Gastroesophageal sphincter (tissue), 3 donors: Measurements from ENCODE around the gene LCE4A.

Source experiments
- EP300 ChIP-seq: sonication (generic); formaldehyde crosslinking; IDR thresholded peaks from one replicate; pipeline ENCODE4 v1.6.1; 2017; ENCODE audit warnings: antibody characterized with exemption, mild to moderate bottlenecking
- TF ChIP-seq, protein P1 (sequence below), 4 experiments: fragments of 200-600 bp in 2 of 4; fragments of 450-650 bp in 2 of 4; sonication (generic) in 1 of 4; IDR thresholded peaks; one replicate each; pipeline ENCODE4 v1.5.1; 2017 to 2019; ENCODE audit warnings: antibody characterized with exemption in 4 of 4, mild to moderate bottlenecking in 2 of 4, moderate library complexity in 2 of 4

DNA sequence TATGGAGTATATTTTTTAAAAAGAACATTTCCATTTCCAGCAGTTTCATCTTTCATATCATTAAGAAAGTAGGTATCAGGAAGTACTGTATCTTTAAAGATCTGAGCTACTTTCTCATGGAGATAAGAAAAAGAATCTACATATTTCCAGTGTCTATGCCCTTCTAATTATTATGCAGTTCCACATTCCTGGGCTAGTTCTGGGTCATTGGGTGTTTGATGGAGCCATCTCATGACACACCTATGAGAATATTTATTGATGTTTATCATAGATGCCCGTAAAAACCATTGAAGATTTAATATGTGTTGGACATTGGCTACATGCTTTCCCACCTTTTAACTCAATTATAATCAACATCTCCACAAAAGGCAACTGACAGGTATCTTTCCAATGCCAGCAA is 21.0 kb downstream of the LCE4A start:
- TF ChIP-seq, protein P1, sequence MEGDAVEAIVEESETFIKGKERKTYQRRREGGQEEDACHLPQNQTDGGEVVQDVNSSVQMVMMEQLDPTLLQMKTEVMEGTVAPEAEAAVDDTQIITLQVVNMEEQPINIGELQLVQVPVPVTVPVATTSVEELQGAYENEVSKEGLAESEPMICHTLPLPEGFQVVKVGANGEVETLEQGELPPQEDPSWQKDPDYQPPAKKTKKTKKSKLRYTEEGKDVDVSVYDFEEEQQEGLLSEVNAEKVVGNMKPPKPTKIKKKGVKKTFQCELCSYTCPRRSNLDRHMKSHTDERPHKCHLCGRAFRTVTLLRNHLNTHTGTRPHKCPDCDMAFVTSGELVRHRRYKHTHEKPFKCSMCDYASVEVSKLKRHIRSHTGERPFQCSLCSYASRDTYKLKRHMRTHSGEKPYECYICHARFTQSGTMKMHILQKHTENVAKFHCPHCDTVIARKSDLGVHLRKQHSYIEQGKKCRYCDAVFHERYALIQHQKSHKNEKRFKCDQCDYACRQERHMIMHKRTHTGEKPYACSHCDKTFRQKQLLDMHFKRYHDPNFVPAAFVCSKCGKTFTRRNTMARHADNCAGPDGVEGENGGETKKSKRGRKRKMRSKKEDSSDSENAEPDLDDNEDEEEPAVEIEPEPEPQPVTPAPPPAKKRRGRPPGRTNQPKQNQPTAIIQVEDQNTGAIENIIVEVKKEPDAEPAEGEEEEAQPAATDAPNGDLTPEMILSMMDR (IDR thresholded peaks at IDR 0.05), result no peak
- no peak for TF ChIP-seq EP300
